Sigmoid colon (tissue), 4 donors: Measurements from ENCODE around the gene SORCS1.

ENCODE experiments used
- EP300 ChIP-seq, 4 donors: sonication (generic); formaldehyde crosslinking; IDR thresholded peaks; one replicate each; pipeline ENCODE4 v1.6.1; 2017; ENCODE audit warnings: antibody characterized with exemption in 4 of 4
- POLR2A ChIP-seq, 2 donors: fragments of 450-650 bp; IDR thresholded peaks; one replicate each; pipeline ENCODE4 v1.6.1; 2016; ENCODE audit warnings: antibody characterized with exemption in 2 of 2, mild to moderate bottlenecking in 2 of 2, moderate library complexity in 2 of 2
- POLR2AphosphoS5 ChIP-seq, 4 donors: sonication (generic); formaldehyde crosslinking; IDR thresholded peaks; one replicate each; pipeline ENCODE4 v1.6.1; 2017; ENCODE audit warnings: antibody characterized with exemption in 4 of 4
- TF ChIP-seq, protein P1 (sequence below), 4 experiments: fragments of 450-650 bp in 3 of 4; fragments of 200-600 bp in 1 of 4; IDR thresholded peaks; one replicate each; pipeline ENCODE4 v1.5.1; 2016 to 2019; ENCODE audit warnings: antibody characterized with exemption in 4 of 4, mild to moderate bottlenecking in 3 of 4, moderate library complexity in 2 of 4

DNA sequence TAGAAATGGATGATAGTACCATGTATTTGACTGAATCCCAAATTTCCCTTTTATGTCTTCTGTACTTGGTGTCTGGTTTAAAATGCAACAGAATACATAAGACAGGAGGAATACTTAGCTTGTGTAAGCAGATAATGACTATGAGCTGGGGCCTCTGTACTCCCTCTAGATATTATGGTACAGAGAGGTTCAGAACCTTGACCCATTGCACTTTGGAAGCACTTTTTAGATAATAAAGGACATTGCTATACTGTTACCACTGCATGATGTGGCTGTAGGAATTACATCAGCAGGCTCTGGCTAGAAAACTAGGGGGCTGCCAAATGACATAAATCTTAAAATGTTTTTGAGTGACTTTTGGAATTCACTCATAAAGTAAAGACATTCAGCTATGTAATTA lies 526.6 kb downstream of the SORCS1 start:
- TF ChIP-seq POLR2A (IDR thresholded peaks at IDR 0.05) (no peak), EP300 (IDR thresholded peaks at IDR 0.05) (no peak), POLR2AphosphoS5 (IDR thresholded peaks at IDR 0.05) (no peak)
- TF ChIP-seq, protein P1, sequence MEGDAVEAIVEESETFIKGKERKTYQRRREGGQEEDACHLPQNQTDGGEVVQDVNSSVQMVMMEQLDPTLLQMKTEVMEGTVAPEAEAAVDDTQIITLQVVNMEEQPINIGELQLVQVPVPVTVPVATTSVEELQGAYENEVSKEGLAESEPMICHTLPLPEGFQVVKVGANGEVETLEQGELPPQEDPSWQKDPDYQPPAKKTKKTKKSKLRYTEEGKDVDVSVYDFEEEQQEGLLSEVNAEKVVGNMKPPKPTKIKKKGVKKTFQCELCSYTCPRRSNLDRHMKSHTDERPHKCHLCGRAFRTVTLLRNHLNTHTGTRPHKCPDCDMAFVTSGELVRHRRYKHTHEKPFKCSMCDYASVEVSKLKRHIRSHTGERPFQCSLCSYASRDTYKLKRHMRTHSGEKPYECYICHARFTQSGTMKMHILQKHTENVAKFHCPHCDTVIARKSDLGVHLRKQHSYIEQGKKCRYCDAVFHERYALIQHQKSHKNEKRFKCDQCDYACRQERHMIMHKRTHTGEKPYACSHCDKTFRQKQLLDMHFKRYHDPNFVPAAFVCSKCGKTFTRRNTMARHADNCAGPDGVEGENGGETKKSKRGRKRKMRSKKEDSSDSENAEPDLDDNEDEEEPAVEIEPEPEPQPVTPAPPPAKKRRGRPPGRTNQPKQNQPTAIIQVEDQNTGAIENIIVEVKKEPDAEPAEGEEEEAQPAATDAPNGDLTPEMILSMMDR (IDR thresholded peaks at IDR 0.05), result no peak
